Kidney tubule cell (primary cell): ENCODE measurements around the gene RNF215.
A peak's percentile ranks its signal among the peaks of the same experiment; 100 is the strongest.

ENCODE experiments used
- DNase-seq: peaks from one replicate; pipeline ENCODE4 v3.0.0-alpha.2; 2018; ENCODE audit warnings: low spot score

The RNF215 gene

GRCh38 chr22:30386960-30387827 lies at the start of gene RNF215:
TSS of gene RNF215 (minus strand) at chr22:30387411. CDS start at chr22:30387313, 98 bp downstream.
- DNase-seq: peak; percentile 85

GRCh38 chr22:30436196-30436595 lies 49.0 kb upstream of the RNF215 start:
- no peak for DNase-seq

DNA sequence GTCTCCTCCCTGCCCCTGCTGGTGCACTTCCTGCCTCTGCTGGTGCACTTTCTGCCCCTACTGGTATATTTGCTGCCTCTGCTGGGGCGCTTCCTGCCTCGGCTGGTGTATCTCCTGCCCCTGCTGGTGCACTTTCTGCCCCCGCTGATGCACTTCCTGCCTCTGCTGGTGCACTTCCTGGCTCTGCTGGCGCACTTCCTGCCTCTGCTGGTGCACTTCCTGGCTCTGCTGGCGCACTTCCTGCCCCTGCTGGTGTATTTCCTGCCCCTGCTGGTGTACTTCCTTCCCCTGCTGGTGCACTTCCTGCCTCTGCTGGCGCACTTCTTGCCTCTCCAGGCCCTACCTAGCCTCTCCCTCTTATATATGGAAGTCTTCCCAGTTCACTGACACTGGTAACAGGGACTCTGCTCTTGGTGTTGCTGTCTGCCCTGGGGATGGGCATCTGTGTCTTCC lies 48.5 kb upstream of the RNF215 start:
- no peak for DNase-seq

- no peak for DNase-seq
These were observed 47.6 kb upstream of the RNF215 start for GRCh38 chr22:30434843-30435242.

GRCh38 chr22:30433773-30434172 lies 46.6 kb upstream of the RNF215 start:
- DNase-seq: peak; percentile 27

DNA sequence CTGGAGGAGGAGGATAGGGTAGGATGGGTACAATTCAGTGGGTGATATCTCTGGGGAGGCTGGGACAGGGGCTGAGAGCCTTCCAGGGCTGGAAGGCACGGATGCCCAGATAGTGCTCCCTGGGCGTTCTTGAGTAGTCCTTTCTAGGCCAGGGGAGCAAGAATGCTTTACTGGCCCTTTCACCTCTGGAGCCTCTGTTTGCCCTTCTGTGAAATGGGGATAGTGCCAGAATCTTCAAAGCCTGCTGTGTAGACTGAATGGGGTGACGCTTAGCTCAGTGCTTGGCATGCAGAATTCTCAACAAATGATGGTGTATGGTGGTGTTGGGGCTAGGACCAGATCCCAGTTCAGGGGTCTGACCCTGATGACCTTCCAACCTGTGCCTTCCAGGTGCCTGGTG lies 46.0 kb upstream of the RNF215 start:
- no peak for DNase-seq

DNA sequence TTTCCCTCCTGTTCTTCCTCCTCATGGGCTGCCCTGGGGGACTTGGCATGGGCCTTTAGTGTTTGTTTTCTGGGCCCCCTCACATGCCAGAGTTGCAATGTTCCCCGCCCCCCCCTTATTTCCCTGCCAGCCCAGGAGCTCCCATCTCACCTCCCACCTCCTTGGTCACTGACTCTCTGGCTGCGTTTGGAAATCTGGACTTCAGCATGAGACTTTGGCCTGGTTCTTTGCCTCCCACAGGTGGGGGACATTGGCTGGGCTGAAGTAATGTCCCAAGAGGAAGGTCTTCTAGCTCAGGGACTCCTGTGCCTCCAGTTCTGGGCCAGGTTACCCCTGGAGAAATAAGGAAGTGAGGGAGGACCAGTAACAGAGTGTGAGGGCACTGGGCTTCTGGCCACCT lies 45.3 kb upstream of the RNF215 start:
- DNase-seq: no peak

- no peak for DNase-seq
These were observed 44.9 kb upstream of the RNF215 start for GRCh38 chr22:30432096-30432495.

- DNase-seq: no peak
These were observed 43.7 kb upstream of the RNF215 start for GRCh38 chr22:30430933-30431332.

GRCh38 chr22:30429887-30430286 lies 42.7 kb upstream of the RNF215 start:
- DNase-seq: no peak

- no peak for DNase-seq
These were observed 40.7 kb upstream of the RNF215 start for GRCh38 chr22:30427871-30428270.

DNA sequence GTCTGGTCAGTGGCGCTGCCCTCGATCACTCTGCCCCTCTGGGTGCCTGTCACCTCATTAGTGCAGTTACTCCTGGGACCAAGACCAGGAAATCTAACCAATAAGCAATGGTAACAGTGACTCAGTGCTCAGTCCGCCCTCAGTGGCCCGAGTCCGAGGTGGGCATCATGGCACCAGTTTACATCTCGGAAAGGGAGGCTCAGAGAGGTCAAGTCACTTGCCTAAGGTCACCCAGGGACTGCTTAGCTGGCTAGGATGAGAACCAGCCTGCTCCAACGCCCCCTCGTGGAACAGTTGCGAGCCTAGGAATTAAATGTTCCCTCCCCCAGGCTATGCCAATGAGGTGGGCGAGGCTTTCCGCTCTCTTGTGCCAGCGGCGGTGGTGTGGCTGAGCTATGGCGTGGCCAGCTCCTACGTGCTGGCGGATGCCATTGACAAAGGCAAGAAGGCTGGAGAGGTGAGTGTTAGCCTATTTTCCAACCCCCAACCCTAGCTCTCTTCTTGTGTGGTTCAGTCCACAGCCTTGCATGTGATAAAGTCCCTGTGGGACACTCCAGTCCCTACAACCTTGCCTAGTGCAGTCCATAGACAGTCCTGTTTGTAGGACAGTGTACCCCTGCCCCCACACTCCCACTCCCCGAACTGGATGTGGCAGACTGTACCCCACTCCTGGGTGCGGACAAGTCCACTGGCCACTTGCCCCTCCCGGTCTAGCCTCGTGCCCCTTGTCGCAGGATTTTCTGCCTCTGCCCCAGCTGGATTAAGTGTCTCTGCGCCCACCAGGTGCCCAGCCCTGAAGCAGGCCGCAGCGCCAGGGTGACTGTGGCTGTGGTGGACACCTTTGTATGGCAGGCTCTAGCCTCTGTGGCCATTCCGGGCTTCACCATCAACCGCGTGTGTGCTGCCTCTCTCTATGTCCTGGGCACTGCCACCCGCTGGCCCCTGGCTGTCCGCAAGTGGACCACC lies 39.5 kb upstream of the RNF215 start:
- peak; percentile 92 for DNase-seq

DNA sequence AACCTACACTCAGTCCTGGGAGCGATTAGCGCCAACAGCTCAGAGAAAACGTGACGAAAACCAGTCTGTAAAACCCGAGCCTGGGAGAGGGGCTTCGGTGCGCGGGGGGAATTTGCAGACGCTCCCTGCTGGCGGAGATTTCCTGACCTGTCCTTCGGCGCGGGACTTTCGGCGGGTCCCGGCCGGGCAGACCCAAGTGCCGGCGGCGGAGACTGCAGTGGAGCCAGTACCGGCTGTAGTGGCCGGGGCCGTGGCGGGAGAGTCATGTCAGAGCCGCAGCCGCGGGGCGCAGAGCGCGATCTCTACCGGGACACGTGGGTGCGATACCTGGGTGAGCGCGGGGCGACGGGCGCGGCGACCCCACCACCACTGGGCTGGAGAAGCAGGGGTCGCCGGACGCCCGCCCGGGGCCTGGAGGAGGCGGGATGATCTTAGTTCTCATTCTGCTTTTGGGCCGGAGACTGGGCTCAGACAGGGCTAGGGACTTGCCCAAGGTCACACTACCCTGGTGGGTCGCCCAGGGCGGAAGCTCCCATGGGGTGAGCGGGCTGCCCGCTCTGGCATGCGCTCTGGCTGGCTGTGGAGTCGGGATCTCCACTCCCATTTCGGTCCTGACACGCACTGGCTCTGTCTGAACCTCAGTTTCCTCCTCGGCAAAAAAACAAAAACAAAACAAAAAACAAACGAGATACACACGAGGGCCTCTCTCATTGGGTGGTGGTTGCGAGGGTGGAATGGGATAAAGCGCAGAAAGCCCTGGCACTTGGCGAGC lies 38.6 kb upstream of the RNF215 start, which contains the start of gene MTFP1:
TSS of gene MTFP1 (plus strand) at position 153 of the 772 bp plus-strand sequence. CDS start at position 265, 112 bp downstream.
- DNase-seq: peak; percentile 69

GRCh38 chr22:30425327-30425615 lies 38.1 kb upstream of the RNF215 start:
- no peak for DNase-seq

GRCh38 chr22:30424534-30425326 lies 37.5 kb upstream of the RNF215 start:
- DNase-seq: peak; percentile 65

GRCh38 chr22:30423959-30424533 lies 36.8 kb upstream of the RNF215 start:
- peak; percentile 100 for DNase-seq

GRCh38 chr22:30423301-30423958 lies 36.2 kb upstream of the RNF215 start:
- DNase-seq: peak; percentile 92

DNA sequence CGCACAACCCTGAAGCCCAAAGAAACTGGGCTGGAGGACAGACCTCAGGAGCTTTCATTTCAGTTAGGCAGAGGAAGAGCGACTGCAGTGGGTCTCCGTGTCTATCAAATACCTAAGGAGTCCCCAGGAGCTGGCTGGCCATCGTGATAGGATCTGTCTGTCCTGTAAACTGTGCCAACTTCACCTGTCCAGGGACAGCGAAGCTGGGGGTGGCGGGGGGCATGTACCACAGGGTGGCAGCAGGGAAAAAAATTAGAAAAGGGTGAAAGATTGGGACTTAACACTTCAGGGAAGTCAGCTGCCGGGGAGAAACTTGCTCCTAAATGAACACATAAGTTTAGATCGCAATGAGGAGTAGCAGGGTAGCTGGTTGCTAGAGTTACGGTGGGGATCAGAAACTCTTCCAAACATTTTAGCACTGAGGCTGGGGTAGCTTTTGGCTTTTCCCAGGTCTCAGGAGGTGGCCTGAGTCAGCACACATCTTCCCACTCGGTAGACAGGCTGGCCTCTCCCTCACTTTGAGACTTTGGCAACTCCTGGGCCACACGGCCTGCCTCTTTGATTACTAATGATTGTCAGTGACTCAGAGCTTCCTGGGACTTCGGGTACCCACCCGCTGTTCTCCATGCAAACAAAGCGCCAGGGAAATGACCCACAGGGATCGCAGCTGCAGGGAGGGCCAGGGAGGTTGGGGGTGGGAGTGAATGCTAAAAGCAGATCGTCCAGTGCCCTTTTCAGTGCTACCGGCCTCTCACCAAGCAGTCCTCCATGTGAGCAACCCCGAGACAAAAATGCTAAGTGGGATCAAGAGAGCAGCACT lies 35.5 kb upstream of the RNF215 start:
- DNase-seq: peak; percentile 98
